ENCODE measurements around the gene SERPINA7.

GRCh38 chrX:106038625-106039024, at the start of gene SERPINA7:
- TF ChIP-seq POLR2A (IDR thresholded peaks at IDR 0.05; ENCODE audit: borderline replicate concordance, extremely low read depth, insufficient read depth, insufficient read length) (no peak), SP1 (IDR thresholded peaks at IDR 0.05; ENCODE audit: low read depth) (no peak), CTCF (IDR thresholded peaks at IDR 0.05 in 2 of 3, conservative IDR thresholded peaks at IDR 0.05 in 1 of 3; ENCODE audit: borderline replicate concordance in 1 of 3, insufficient read depth in 1 of 3, low read depth in 2 of 3, low read length in 2 of 3) (no peak), FOSL1 (IDR thresholded peaks at IDR 0.05; ENCODE audit: low read depth) (no peak), REST (IDR thresholded peaks at IDR 0.05; ENCODE audit: low read depth) (no peak), ATF3 (IDR thresholded peaks at IDR 0.05) (no peak), POLR2AphosphoS5 (IDR thresholded peaks at IDR 0.05; ENCODE audit: low read depth, low read length) (no peak)
